OCI-LY7 (cell line): ENCODE data around the gene ADCY5.

Source experiments
- EZH2phosphoT487 ChIP-seq: fragments of 200-600 bp; sonication (generic); IDR thresholded peaks from 2 replicates; pipeline ENCODE4 v1.6.1; 2018; ENCODE audit warnings: low read depth, borderline replicate concordance, mild to moderate bottlenecking, mixed run types, antibody characterized with exemption, low read length, moderate library complexity, mixed read lengths
- TF ChIP-seq, protein P1 (sequence below): fragments of 200-600 bp; sonication (generic); conservative IDR thresholded peaks from 2 replicates; pipeline ENCODE4 v1.5.1; 2014; ENCODE audit warnings: mild to moderate bottlenecking, antibody characterized with exemption, low read length, moderate library complexity, mixed read lengths

DNA sequence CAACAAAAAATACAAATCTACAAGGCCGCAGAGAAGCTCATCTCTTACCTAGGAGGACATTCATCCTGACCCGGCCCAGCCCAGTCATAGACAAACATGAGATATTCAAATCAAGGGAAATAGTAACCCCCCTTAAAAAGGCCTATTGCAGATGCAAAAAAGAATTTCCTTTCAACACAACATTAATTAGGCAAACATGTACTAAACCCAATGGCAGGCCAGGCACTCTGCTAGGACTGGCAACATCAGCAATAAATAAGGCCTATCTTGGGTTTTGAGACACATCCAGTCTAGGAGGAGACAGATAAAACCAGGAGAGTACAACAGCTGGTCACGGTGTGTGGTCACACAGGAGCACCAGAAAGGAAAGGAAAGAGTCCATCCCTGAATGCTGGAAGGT lies 61.4 kb downstream of the ADCY5 start:
- TF ChIP-seq, protein P1, sequence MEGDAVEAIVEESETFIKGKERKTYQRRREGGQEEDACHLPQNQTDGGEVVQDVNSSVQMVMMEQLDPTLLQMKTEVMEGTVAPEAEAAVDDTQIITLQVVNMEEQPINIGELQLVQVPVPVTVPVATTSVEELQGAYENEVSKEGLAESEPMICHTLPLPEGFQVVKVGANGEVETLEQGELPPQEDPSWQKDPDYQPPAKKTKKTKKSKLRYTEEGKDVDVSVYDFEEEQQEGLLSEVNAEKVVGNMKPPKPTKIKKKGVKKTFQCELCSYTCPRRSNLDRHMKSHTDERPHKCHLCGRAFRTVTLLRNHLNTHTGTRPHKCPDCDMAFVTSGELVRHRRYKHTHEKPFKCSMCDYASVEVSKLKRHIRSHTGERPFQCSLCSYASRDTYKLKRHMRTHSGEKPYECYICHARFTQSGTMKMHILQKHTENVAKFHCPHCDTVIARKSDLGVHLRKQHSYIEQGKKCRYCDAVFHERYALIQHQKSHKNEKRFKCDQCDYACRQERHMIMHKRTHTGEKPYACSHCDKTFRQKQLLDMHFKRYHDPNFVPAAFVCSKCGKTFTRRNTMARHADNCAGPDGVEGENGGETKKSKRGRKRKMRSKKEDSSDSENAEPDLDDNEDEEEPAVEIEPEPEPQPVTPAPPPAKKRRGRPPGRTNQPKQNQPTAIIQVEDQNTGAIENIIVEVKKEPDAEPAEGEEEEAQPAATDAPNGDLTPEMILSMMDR = no peak
- no peak for TF ChIP-seq EZH2phosphoT487
